Endothelial cell of umbilical vein (primary cell): ENCODE data around the gene IL9R.
"Not testable (repeated sequence)": the region's sequence is repeated elsewhere in the genome, so short reads cannot be mapped to it uniquely, and the experiment has no call there.

Experiments
- EZH2 ChIP-seq: IDR thresholded peaks from 2 replicates; pipeline ENCODE4 v1.6.1; 2012; ENCODE audit warnings: borderline replicate concordance, low read depth, mild to moderate bottlenecking, moderate library complexity, low read length, inconsistent platforms; ENCODE audit not compliant: severe bottlenecking
- MYC ChIP-seq: IDR thresholded peaks from one replicate; pipeline ENCODE4 v1.6.1; 2011; ENCODE audit warnings: mild to moderate bottlenecking, low read depth, low read length
- POLR2A ChIP-seq: IDR thresholded peaks from 2 replicates; pipeline ENCODE4 v1.6.1; 2012; ENCODE audit warnings: low read depth, mild to moderate bottlenecking, control low read depth, low read length
- POLR2AphosphoS5 ChIP-seq: IDR thresholded peaks from 2 replicates; pipeline ENCODE4 v1.6.1; 2012; ENCODE audit warnings: low read depth, mild to moderate bottlenecking, control low read depth, low read length, moderate library complexity; ENCODE audit not compliant: insufficient read depth
- TF ChIP-seq, protein P1 (sequence below), 2 donors: IDR thresholded peaks; 1 replicate in 1 of 2; 2 replicates in 1 of 2; pipeline ENCODE4 v1.5.1; 2011; ENCODE audit warnings: low read length in 2 of 2, mild to moderate bottlenecking in 2 of 2, moderate library complexity in 2 of 2, control low read depth in 1 of 2, inconsistent platforms in 1 of 2, low read depth in 1 of 2; ENCODE audit not compliant: insufficient read depth in 1 of 2; ENCODE audit errors: extremely low read depth in 1 of 2
- TF ChIP-seq, protein P2 (sequence below): IDR thresholded peaks from 2 replicates; pipeline ENCODE4 v1.6.1; 2011; ENCODE audit not compliant: insufficient read depth, insufficient read length

DNA sequence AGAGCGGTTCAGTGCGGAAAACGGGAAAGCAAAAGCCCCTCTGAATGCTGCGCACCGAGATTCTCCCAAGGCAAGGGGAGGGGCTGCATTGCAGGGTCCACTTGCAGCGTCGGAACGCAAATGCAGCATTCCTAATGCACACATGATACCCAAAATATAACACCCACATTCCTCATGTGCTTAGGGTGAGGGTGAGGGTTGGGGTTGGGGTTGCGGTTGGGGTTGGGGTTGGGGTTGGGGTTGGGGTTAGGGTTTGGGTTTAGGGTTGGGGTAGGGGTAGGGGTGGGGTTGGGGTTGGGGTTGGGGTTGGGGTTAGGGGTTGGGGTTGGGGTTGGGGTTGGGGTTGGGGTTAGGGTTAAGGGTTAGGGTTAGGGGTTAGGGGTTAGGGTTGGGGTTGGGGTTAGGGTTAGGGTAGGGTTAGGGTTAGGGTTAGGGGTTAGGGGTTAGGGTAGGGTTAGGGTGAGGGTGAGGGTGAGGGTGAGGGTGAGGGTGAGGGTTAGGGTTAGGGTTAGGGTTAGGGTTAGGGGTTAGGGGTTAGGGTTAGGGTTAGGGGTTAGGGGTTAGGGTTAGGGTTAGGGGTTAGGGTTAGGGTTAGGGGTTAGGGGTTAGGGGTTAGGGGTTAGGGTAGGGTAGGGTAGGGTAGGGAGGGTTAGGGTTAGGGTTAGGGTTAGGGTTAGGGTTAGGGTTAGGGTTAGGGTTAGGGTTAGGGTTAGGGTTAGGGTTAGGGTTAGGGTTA lies 32.4 kb downstream of the IL9R start:
- TF ChIP-seq, protein P1, sequence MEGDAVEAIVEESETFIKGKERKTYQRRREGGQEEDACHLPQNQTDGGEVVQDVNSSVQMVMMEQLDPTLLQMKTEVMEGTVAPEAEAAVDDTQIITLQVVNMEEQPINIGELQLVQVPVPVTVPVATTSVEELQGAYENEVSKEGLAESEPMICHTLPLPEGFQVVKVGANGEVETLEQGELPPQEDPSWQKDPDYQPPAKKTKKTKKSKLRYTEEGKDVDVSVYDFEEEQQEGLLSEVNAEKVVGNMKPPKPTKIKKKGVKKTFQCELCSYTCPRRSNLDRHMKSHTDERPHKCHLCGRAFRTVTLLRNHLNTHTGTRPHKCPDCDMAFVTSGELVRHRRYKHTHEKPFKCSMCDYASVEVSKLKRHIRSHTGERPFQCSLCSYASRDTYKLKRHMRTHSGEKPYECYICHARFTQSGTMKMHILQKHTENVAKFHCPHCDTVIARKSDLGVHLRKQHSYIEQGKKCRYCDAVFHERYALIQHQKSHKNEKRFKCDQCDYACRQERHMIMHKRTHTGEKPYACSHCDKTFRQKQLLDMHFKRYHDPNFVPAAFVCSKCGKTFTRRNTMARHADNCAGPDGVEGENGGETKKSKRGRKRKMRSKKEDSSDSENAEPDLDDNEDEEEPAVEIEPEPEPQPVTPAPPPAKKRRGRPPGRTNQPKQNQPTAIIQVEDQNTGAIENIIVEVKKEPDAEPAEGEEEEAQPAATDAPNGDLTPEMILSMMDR (IDR thresholded peaks at IDR 0.05; ENCODE audit: extremely low read depth in 1 of 2, insufficient read depth in 1 of 2, low read depth in 1 of 2, low read length in 2 of 2) = not testable (repeated sequence)
- TF ChIP-seq, protein P2, sequence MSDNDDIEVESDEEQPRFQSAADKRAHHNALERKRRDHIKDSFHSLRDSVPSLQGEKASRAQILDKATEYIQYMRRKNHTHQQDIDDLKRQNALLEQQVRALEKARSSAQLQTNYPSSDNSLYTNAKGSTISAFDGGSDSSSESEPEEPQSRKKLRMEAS = not testable (repeated sequence)
- not testable (repeated sequence) for TF ChIP-seq POLR2A, EZH2, MYC, POLR2AphosphoS5
